AG10803 (cell line): ENCODE results near the gene RBM25.
"Not testable (repeated sequence)": the region's sequence is repeated elsewhere in the genome, so short reads cannot be mapped to it uniquely, and the experiment has no call there.

Experiments
- DNase-seq: peaks from one replicate; pipeline ENCODE4 v3.0.0; 2010; ENCODE audit warnings: low read depth
- H3K4me3 ChIP-seq: 2 replicates; pipeline ENCODE4 v1.5.1; 2011; ENCODE audit warnings: mild to moderate bottlenecking, low read length, control low read depth
- CTCF ChIP-seq: conservative IDR thresholded peaks from 2 replicates; pipeline ENCODE4 v1.5.1; 2011; ENCODE audit warnings: mild to moderate bottlenecking, low read length, control low read depth, inconsistent platforms

Gene RBM25

DNA sequence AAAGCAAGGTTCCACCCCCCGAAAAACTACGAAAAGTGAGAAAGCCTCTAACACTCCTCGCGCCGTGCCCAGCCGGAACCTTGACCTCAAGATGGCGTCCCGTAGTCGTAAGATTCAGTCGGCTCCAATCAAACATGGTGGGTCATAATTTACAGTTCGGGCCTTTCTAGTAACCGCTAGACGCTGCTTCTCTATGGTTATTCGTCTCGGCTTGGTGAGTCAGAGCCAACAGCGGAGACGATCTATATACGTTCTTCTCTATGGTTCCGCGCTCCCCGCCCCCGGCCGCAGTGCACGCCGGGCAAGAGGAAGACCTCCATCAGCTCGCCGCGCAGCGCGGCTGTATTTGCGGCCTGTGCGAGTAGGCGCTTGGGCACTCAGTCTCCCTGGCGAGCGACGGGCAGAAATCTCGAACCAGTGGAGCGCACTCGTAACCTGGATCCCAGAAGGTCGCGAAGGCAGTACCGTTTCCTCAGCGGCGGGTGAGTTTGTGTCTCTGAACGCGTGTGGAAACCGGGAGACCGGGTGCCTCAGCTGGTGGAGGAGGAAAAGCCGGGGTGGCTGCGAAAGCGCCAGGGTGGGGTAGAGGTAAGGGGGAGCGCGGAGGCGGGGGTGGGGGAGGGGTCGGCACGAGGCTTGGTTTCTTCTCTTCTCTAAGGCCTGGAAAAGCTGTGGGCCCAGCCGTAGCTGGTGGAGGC lies at the start of gene RBM25:
Gene RBM25 (plus strand): TSS at position 311 of the 698 bp plus-strand sequence. CDS start 13,108 bp downstream, outside the sequence.
- H3K4me3 ChIP-seq, result peak within 1 kb of the TSS; percentile 94
- no peak for TF ChIP-seq CTCF
- DNase-seq, result peak; percentile 99

DNA sequence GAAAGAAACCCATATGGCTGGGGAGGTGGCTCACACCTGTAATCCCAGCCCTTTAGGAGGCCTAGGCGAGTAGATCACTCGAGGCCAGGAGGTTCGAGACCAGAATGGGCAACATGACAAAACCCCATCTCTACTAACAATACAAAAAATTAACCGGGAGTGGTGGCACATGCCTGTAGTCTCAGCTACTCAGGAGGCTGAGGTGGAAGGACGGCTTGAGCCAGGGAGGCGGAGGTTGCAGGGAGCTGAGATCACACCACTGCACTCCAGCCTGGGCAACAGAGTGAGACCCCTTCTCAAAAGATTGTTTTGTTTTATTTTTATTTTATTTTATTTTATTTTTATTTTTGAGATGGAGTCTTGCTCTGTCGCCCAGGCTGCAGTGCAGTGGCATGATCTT lies 47.1 kb upstream of the RBM25 start:
- DNase-seq, H3K4me3 ChIP-seq: not testable (repeated sequence)

DNA sequence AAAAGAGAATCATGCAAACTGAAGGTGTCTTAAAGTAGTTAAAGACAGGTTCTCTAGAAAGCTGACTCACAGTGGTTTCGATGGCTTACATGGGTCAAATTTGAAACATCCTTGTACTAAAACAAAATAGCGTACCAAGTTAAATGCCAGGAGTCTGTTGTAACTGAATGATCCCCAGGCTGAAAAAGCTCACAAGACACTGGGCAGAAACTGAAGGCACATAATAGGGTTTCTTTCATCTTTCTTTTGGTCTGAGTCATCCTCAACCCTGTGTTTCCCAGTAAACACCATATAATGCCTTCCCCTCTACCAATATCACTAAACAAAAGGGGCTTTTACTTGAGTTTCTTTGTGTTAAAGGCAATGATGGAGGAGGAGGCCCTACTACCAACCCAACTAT lies 44.2 kb upstream of the RBM25 start:
- H3K4me3 ChIP-seq, result no peak overlapping the region
- peak; percentile 32 for DNase-seq
- no peak for TF ChIP-seq CTCF

- H3K4me3 ChIP-seq, DNase-seq: not testable (repeated sequence)
Observed at GRCh38 chr14:73015552-73015951, 42.8 kb upstream of the RBM25 start.

DNA sequence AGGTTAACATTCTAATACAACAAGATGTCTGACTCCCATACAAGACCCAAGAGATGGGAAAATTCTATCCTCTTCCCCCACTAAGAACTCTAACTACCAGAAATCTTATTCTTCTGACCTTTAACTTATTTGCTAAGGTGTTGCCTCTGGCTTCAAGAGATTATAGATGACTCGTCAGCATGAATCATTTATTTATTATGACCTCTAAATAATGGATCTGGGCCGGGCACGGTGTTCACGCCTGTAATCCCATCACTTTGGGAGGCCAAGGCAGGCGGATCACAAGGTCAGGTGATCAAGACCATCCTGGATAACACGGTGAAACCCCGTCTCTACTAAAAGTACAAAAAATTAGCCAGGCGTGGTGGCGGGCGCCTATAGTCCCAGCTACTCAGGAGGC lies 42.3 kb upstream of the RBM25 start:
- not testable (repeated sequence) for H3K4me3 ChIP-seq, DNase-seq

GRCh38 chr14:73022051-73022450 lies 36.3 kb upstream of the RBM25 start:
- DNase-seq, result no peak
- no peak for TF ChIP-seq CTCF
- no peak overlapping the region for H3K4me3 ChIP-seq

DNA sequence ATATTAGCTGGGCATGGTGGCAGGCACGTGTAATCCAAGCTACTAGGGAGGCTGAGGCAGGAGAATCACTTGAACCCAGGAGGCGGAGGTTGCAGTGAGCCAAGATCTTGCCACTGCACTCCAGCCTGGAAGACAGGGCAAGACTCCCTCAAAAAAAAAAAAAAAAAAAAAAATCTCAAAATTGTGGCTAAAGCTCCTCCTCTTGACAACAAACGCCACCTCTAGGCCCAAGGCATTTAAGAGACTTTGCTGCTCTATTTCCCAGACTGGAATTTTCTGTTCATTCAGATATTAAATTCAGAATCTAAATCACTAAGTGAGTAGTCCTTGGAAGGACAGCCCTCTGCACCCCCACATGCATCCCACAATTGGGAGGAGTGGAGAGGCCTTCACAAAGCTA lies 32.8 kb upstream of the RBM25 start:
- 0 out of 2 replicates have a peak, but pooled peaks have one; percentile 6 for TF ChIP-seq CTCF
- peak; percentile 41 for DNase-seq
- H3K4me3 ChIP-seq, result peak overlapping the region; percentile 81

DNA sequence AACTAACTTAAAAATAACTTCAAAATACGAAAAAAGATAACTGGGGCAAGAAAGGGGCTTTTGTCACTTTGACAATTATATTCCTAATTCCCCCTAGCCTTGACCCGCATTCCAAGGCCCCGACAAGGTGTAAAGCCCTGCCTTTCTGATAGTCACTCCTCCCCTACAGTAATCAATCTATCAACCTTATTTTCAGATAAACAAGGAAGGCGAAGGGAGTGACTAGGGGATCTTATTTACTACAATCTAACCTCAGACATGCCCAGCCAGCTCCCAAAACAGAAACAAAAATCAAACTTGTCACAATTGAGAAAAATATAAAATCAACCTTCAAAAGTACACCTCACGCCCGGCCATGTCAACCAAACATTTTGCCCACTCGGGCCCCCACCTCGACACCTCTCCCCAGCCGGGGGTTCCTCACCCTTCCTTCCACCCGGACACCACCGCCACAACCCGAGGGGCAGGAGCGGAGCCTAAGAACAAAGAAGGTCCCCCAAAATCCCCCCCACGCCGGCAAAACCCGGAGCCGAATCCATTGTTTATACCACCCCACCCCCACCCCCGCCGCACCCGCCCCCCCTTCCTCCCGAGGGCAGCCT lies 32.0 kb upstream of the RBM25 start:
- no peak for DNase-seq
- no peak for TF ChIP-seq CTCF
- H3K4me3 ChIP-seq, result peak overlapping the region; percentile 81
